HG02970 (cell line): ENCODE measurements around the gene MTFR1L.

Source experiments
- ATAC-seq: cut with Tn5 transposase; IDR thresholded peaks from one replicate; pipeline ENCODE4 v1.9.1; 2021; ENCODE audit warnings: mild to moderate bottlenecking, moderate library complexity, moderate number of reproducible peaks; ENCODE audit not compliant: unreplicated experiment, low FRiP score

The MTFR1L gene

DNA sequence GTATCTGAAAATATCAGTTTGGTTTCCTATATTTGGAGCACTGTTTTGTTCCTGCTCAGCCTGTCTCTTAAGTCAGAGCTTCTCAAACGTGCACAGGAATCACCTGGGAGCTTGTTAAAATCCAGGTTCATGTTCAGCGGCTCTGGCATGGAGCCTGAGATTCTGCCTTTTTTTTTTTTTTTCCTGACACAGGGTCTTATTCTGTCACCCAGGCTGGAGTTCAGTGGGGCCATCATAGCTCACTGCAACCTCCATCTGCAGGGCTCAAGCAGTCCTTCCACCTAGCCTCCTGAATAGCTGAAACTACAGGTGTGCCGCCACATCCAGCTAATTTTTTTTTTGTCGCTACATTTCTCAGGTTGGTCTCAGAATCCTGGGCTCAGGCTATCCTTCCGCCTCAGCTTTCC lies 32.0 kb upstream of the MTFR1L start:
- ATAC-seq: no peak

DNA sequence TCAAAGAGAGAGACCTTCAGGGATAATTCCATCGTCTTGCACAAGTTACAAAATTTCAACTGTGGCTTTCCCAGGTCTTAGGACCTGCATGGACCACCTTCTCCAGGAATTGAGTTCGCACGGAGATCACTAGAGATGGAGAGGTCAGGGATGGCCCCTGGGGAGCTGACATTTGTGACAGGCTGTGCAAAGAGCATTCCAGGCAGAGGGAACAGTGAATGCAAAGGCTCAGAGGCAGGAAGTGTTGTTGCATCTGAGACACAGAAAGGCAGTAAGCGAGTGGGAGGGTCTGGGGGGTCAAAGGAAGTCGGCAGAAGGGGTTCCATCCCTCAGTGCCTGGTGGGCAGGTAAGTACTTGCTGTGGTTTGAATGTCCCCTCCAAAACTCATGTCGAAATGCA lies 29.3 kb upstream of the MTFR1L start:
- ATAC-seq: no peak

DNA sequence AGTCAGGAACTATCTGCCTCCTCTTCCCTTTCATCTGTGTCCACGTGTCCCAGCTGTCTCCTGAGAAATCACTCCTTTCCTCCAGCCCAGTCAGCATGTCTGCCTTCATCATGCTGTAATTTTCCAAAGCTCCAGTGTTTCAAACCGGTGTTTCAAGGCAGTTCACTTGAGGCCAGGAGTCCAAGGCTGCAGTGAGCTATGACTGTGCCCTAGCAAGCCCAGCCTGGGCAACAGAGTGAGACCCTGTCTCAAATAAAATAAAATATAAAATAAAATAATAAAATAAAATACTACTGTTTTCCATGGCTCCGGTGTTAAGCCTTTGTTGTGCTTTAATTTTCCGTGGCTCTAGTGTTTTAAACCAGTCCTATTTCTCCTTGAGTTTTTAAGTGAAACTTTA lies 27.6 kb upstream of the MTFR1L start:
- no peak for ATAC-seq

DNA sequence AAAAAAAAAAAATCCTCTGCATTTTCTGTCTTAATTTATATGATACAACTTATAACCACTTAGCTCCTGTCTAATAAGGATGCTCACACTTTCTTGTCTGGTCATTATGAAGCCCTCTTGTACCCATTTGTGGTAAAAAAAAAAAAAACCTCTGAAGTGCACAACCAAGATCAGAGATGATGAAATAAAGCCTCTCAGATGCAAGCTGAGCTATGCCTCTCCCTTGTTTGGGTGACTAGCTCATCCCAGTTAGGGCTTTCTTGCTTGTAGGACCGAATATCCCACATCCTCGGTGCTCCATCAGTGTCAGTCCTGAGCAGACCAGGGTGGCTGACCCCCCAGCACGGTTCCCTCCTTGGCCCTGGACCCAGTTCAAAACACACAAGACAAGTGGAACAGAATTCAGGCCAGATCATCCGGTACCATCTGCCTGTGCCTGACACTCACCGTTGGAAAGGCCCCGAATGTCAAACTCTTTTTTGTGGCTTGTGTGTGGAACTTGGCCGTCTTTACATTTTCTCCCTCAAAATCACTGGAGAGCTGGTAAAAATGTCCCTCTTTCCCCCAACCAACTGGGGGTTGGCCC lies 26.1 kb upstream of the MTFR1L start:
- no peak for ATAC-seq

DNA sequence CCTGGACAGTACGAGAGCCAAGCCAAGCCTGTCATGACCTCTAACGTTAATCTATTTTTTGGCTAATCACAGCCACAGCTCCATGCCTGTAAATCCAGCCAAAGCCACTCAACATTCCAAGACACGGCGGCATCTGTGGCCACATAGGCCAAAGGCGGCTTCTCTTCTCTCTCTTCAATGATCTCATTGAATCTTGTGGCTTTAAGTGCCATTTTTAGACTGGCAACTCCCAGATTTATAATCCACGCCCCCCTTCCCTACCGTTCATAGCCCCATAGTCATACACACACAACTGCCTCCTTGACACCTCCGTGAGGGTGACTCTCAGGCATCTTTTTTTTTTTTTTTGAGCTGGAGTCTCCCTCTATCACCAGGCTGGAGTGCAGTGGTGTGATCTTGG lies 25.4 kb upstream of the MTFR1L start:
- ATAC-seq: no peak

GRCh38 chr1:25795211-25795610 lies 24.5 kb upstream of the MTFR1L start:
- no peak for ATAC-seq

GRCh38 chr1:25795946-25796810 lies 23.6 kb upstream of the MTFR1L start:
- no peak for ATAC-seq

DNA sequence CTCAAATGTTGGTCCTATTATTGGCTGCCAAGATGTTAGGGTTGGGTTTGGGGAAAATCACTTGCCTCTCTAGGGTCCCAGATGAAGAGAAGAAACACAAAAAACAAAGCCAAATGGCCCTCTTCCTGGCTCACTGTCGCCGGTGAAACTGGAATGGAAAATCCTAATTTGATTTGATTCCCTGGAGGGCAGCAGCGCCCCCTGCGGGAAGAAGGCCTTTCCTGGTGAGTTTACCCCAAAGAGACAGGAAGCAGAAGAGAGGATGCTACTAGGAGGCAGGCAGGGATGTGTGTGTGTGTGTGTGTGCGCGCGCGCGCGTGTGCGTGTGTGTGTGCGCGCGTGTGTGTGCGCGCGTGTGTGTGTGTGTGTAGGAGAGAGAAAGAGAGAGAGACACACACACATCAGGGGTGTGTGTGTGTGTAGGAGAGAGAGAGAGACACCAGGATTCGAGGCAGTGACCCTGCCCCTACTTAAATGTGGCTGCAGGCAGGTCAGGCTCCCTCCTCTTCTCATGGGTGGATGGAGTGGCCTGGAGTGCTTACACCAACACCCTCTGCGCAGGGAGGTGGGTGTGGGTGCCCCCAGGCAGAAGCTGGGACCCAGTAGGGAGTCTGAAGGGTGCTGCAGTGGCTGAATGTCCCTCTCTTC lies 22.8 kb upstream of the MTFR1L start:
- ATAC-seq: no peak

- ATAC-seq: no peak
Measured at GRCh38 chr1:25797939-25798338, 21.8 kb upstream of the MTFR1L start.

DNA sequence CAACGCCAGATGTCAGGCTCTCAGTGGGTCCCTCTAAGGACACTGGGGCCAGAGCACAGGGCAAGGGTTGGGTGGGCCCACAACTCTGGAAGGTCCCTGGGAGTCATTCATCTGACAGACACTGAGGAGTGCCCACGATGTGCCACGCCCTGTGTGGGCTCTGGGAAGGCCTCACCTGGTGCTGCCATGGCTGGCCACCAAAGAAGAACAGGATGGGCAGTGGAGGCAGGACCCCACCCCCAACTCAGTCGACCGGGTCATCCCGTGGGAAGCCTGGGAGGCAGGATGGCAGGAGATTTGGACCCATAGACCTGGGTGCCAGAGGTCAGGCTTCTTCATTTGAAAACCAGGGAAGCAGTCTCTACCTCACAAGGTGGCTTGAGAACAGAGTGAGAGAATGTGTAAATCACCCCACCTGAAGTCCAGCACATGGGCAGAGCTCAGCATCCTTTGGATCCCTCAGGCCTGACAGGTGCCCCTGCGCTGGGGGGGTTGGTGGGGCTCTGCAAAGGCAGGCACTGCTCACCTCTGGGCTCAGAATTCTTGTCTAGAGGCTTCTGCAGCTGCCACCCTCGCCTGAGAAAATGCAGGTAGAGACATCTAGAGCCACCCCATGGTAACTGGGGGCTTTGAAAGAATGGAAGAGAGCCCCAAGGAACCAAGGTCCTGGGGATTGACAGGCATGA lies 20.9 kb upstream of the MTFR1L start:
- ATAC-seq: no peak

GRCh38 chr1:25799352-25799934 lies 20.3 kb upstream of the MTFR1L start:
- ATAC-seq: no peak

DNA sequence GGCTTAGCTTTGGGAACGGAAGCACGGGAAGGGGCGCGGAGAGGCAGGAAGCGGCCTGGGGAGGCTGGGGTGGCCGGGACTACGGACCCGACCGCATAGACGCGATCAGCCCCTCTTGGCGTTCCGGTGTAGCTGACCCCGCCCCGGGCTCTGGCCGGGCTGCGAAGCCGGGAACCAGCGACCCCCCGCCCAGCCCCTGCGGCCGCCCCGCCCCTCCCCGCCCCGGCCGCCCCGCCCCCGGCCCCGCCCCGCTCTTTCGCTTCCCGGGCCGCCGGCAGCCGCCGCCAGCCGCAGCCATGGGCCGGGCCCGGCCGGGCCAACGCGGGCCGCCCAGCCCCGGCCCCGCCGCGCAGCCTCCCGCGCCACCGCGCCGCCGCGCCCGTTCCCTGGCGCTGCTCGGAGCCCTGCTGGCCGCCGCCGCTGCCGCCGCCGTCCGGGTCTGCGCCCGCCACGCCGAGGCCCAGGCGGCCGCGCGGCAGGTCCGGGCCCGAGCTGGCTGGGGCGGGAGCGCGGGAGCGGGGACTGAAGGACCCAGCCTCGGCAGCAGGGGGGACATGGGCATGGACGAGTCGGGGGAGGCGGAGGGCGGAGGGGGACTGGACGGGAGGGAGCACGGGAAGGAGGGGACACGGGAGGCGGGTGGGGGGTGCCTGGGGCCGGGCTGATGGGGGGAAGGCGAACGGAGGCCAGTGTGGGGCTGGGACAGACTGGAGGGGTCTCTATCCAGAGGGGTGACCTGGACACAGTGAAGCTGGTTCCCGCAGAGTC lies 19.6 kb upstream of the MTFR1L start, which contains the start of gene SELENON:
Gene SELENON, plus strand, starts transcription at position 259 of the 768 bp plus-strand sequence. Its CDS starts 38 bp downstream, at position 297.
- no peak for ATAC-seq

DNA sequence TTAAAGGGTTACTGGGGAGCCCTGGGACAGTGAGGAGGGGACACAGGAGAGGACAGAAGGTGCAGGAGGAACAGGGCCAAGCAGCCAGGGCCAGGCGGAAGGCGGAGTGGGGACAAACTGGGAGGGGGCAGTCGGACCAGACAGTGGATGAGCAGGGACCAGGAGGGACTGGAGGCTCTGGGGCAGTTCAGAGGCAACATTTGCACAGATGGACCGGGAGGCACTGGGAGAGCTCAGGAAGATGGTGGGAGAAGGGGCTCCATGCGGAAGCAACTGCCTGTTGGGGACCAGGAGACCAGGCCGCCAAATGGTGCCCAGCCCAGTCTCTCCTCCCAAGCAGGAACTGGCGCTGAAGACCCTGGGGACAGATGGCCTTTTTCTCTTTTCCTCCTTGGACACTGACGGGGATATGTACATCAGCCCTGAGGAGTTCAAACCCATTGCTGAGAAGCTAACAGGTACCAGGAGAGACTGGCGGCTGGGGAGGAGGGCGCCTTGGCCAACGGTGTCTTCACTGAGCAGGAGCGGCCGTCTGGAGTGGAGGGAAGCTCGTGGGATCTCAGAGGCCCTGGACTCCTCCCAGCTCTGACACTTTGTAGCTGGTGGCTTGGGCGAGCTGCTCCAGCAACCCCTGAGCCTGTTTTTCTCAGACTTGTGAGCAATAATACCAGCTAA lies 18.9 kb upstream of the MTFR1L start:
- ATAC-seq: no peak

- ATAC-seq: no peak
Measured at GRCh38 chr1:25802915-25803314, 16.8 kb upstream of the MTFR1L start.

- ATAC-seq: no peak
Measured at GRCh38 chr1:25803368-25803767, 16.4 kb upstream of the MTFR1L start.

GRCh38 chr1:25804244-25804963 lies 15.3 kb upstream of the MTFR1L start:
- no peak for ATAC-seq

GRCh38 chr1:25804964-25805862 lies 14.5 kb upstream of the MTFR1L start:
- ATAC-seq: no peak

DNA sequence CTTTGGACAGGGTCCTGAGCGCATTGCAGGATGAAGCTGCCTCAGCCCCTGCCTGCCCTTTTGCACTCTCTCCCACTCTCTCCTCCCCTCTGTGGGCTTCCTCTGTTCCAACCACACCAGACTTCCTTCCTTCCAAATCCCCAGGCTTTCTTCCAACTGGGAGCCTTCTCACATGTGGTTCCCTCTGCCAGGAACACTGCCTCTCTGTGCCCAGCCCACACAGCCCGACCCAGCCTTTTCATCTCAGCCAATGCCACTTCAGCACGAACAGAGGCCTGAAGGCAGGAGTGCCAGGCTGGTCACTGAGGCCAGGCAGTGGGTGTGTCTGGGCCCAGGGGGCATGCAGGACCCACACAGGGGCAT lies 13.9 kb upstream of the MTFR1L start:
- ATAC-seq: no peak
